T-cell (primary cell): ENCODE results near the gene ETV6. TPM values are rescaled to one million over a fixed set of nuclear protein-coding genes. Genes with fewer than 3 reads are reported as not detected.

Experiments
- ATAC-seq, 4 experiments: fragments of 200-7000 bp in 3 of 4; fragments of 150-1000 bp in 1 of 4; cut with Tn5 transposase; replicated peaks in 1 of 4; 1 replicate in 3 of 4; 2 replicates in 1 of 4; pipeline ENCODE4 v1.10.0; 2021; ENCODE audit warnings: moderate library complexity in 3 of 4, mild to moderate bottlenecking in 2 of 4, moderate number of reproducible peaks in 1 of 4
- CTCF ChIA-PET, 2 donors: fragments of 300-600 bp; sonication (Branson Sonifier 250); formaldehyde crosslinking; loops; one replicate each; lab custom pipeline; 2022; ENCODE audit warnings: antibody characterized with exemption in 2 of 2; lab: Charles Lee
- POLR2A ChIA-PET, 2 donors: fragments of 300-600 bp; sonication (Branson Sonifier 250); formaldehyde crosslinking; loops; one replicate each; lab custom pipeline; 2022; ENCODE audit warnings: antibody characterized with exemption in 2 of 2; lab: Charles Lee
- DNase-seq, 35 experiments: peaks; one replicate each; pipeline versions ENCODE4 v3.0.0 to v3.0.0-alpha.2; 2013 to 2023
- H3K27ac ChIP-seq: one replicate; pipeline ENCODE4 v1.5.1; 2013; ENCODE audit warnings: low read length
- H3K27me3 ChIP-seq, 2 experiments: replicated peaks in 1 of 2; 1 replicate in 1 of 2; 2 replicates in 1 of 2; pipeline versions ENCODE4 v1.6.1 to v1.7.0; 2013; ENCODE audit warnings: low read length in 1 of 2, mixed read lengths in 1 of 2; ENCODE audit not compliant: control insufficient read depth in 2 of 2, insufficient read depth in 2 of 2; ENCODE audit errors: extremely low read depth in 1 of 2
- H3K36me3 ChIP-seq, 2 donors: 1 replicate in 1 of 2; 2 replicates in 1 of 2; pipeline versions ENCODE4 v1.6.1 to v1.7.0; 2013; ENCODE audit warnings: low read length in 1 of 2; ENCODE audit not compliant: control insufficient read depth in 2 of 2, insufficient read depth in 1 of 2; ENCODE audit errors: extremely low read depth in 1 of 2
- H3K4me1 ChIP-seq, 2 experiments: 1 replicate in 1 of 2; 2 replicates in 1 of 2; pipeline versions ENCODE4 v1.6.1 to v1.7.0; 2013; ENCODE audit warnings: low read length in 2 of 2, mixed read lengths in 1 of 2; ENCODE audit not compliant: insufficient read depth in 2 of 2, control insufficient read depth in 1 of 2; ENCODE audit errors: extremely low read depth in 1 of 2
- H3K4me3 ChIP-seq, 2 donors: 1 replicate in 1 of 2; 2 replicates in 1 of 2; pipeline versions ENCODE4 v1.5.1 to v1.7.0; 2013; ENCODE audit warnings: mild to moderate bottlenecking in 2 of 2, low read length in 1 of 2, moderate library complexity in 1 of 2; ENCODE audit not compliant: control insufficient read depth in 1 of 2; ENCODE audit errors: extremely low read depth in 1 of 2
- H3K9me3 ChIP-seq: 2 replicates; pipeline ENCODE4 v1.7.0; 2013
- H3K27ac Mint-ChIP-seq, 2 donors: one replicate each; pipeline ENCODE4 v1.8.0; 2020 to 2021; ENCODE audit warnings: mild to moderate bottlenecking in 2 of 2, mixed read lengths in 2 of 2
- H3K27me3 Mint-ChIP-seq, 2 donors: one replicate each; pipeline ENCODE4 v1.8.0; 2021 to 2022; ENCODE audit warnings: mixed read lengths in 2 of 2
- H3K36me3 Mint-ChIP-seq: one replicate; pipeline ENCODE4 v1.8.0; 2021; ENCODE audit warnings: mixed read lengths
- H3K4me1 Mint-ChIP-seq, 3 donors: one replicate each; pipeline ENCODE4 v1.8.0; 2020 to 2022; ENCODE audit warnings: mixed read lengths in 3 of 3, mild to moderate bottlenecking in 1 of 3
- H3K4me3 Mint-ChIP-seq, 3 donors: one replicate each; pipeline ENCODE4 v1.8.0; 2020 to 2022; ENCODE audit warnings: mild to moderate bottlenecking in 3 of 3, mixed read lengths in 3 of 3, moderate library complexity in 3 of 3
- H3K9me3 Mint-ChIP-seq, 3 donors: one replicate each; pipeline ENCODE4 v1.8.0; 2020 to 2022; ENCODE audit warnings: mixed read lengths in 3 of 3
- WGBS: methylation state at CpG from one replicate; pipeline ENCODE4 v1.1.5; 2013; ENCODE audit warnings: missing lambda C conversion rate; ENCODE audit not compliant: insufficient coverage; 5-methylcytosine and 5-hydroxymethylcytosine counted together
- total RNA-seq, 35 experiments: library from RNA in 6 of 35; stranded (reverse) in 6 of 35; fragments of 120-200 nt in 1 of 35; gene quantifications; one replicate each; pipeline versions ENCODE4 v1.2.1 to v1.2.4 and lab custom pipeline; 2013 to 2026

ETV6 gene
- total RNA-seq, 5 donors from 2014 or later (not counting 1 experiment from before 2014, with no cell fraction given), result 24.8 to 36.3 (median 31.3) TPM

DNA sequence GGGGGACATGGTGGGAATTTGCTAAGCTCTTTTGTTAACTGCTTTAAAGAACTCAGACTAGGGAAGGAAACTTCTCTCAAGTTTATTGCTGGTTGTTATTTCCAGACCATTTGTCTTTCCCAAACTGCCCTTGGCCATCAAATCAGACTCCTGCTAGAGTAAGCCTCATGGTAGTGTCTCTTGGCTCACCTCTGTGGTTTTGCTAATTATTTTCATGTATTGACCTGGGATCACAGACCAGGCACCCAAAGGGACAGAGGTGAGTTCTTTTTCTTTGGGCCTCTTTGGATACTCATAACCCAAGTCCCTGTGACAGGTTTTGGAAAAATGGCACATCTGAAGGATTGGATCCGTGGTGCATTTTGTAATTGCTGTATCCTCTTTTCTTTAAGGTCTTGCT is 11.2 kb downstream of the ETV6 start:
- Histone ChIP-seq H3K27ac (no peak overlapping the region), H3K27me3 (no peaks in the 10 kb centered on the region), H3K4me1 (peaks cover 11 to 26% of the 10 kb centered on the region in 2 experiments), H3K9me3 (no peaks in the 10 kb centered on the region), H3K36me3 (peaks cover 0 to 4% of the 10 kb centered on the region in 2 donors), H3K4me3 (no peak overlapping the region)
- H3K36me3 Mint-ChIP-seq, result peaks cover 33% of the 10 kb centered on the region
- no peaks in the 10 kb centered on the region for H3K9me3 Mint-ChIP-seq
- H3K4me1 Mint-ChIP-seq, result peaks cover 87 to 90% (median 88%) of the 10 kb centered on the region in 3 donors
- no peak overlapping the region for H3K4me3 Mint-ChIP-seq
- no peak overlapping the region for H3K27ac Mint-ChIP-seq
- ChIA-PET POLR2A (no interaction called here), CTCF (no interaction called here)
- H3K27me3 Mint-ChIP-seq, result no peaks in the 10 kb centered on the region
- 93% methylated on average over 1 of the region's 1 CpG for WGBS
- no peak for ATAC-seq
- no peak for DNase-seq

- Histone ChIP-seq H3K9me3 (no peaks in the 10 kb centered on the region), H3K27me3 (no peaks in the 10 kb centered on the region), H3K4me1 (peaks cover 11 to 27% of the 10 kb centered on the region in 2 experiments), H3K36me3 (peaks cover 0 to 5% of the 10 kb centered on the region in 2 donors), H3K27ac (no peak overlapping the region), H3K4me3 (no peak overlapping the region)
- ChIA-PET POLR2A (no interaction called here), CTCF (no interaction called here)
- 97% methylated on average over 6 of the region's 8 CpGs for WGBS
- Mint-ChIP-seq H3K4me3 (no peak overlapping the region), H3K27ac (peak overlapping the region in 1 of 2 donors; percentile 54), H3K36me3 (peaks cover 28% of the 10 kb centered on the region), H3K9me3 (no peaks in the 10 kb centered on the region), H3K27me3 (no peaks in the 10 kb centered on the region), H3K4me1 (peaks cover 86 to 88% (median 87%) of the 10 kb centered on the region in 3 donors)
- ATAC-seq (no peak), DNase-seq (no peak)
Measured at GRCh38 chr12:11661491-11662089, 12.1 kb downstream of the ETV6 start.

DNA sequence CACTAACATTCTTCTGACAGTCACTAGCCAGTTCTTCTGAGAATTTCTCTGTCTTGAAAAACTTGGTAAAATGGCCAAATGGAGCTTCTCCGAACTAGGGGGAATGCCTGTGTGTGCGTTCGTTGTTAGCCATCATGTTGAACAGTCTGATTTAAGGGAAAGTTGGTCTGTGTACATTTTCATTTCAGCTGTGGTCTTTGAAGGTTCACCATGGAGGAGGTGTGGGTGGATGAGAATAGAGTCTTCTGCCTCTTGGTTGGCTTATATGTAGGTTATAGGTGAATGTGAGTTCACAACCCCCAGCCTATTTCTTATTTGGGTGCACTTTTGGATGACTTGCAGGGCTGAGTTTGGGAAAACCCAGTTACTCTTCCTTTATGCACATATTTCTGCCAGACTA is 12.9 kb downstream of the ETV6 start:
- peaks cover 11 to 33% of the 10 kb centered on the region in 2 experiments for H3K4me1 ChIP-seq
- no peaks in the 10 kb centered on the region for H3K27me3 ChIP-seq
- no peak overlapping the region for H3K4me3 ChIP-seq
- ATAC-seq, result no peak
- Mint-ChIP-seq H3K9me3 (no peaks in the 10 kb centered on the region), H3K4me3 (no peak overlapping the region), H3K27me3 (no peaks in the 10 kb centered on the region), H3K27ac (no peak overlapping the region), H3K4me1 (peaks cover 80 to 88% (median 83%) of the 10 kb centered on the region in 3 donors), H3K36me3 (peaks cover 28% of the 10 kb centered on the region)
- no peak for DNase-seq
- peaks cover 0 to 5% of the 10 kb centered on the region in 2 donors for H3K36me3 ChIP-seq
- ChIA-PET CTCF (no interaction called here), POLR2A (no interaction called here)
- H3K27ac ChIP-seq, result no peak overlapping the region
- WGBS, result 66% methylated on average over 3 of the region's 3 CpGs
- H3K9me3 ChIP-seq, result no peaks in the 10 kb centered on the region

DNA sequence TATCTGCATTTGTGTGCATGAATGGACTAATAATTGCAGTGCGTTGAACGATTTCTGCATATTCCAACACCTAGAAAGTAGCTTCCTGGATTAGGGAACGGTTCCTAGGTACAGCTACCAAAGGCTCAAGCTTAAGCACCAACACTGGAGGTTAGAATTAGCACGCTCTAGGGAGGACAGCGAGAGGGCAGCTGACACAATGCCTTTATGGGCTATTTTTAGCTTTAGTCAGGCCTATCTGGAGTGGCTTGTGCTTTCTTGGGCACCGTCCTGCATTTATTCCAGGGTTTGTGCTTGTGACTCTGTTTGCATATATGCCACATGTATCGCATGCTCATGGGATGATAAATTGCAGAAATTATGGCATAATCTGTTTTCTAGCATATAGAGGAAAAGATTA is 13.7 kb downstream of the ETV6 start:
- H3K4me3 ChIP-seq, result no peak overlapping the region
- Mint-ChIP-seq H3K4me3 (no peak overlapping the region), H3K27me3 (no peaks in the 10 kb centered on the region), H3K27ac (no peak overlapping the region), H3K36me3 (peaks cover 24% of the 10 kb centered on the region), H3K4me1 (peaks cover 77 to 84% (median 78%) of the 10 kb centered on the region in 3 donors), H3K9me3 (no peaks in the 10 kb centered on the region)
- H3K4me1 ChIP-seq, result peaks cover 8 to 31% of the 10 kb centered on the region in 2 experiments
- H3K27ac ChIP-seq, result no peak overlapping the region
- ChIA-PET POLR2A (no interaction called here), CTCF (no interaction called here)
- H3K9me3 ChIP-seq, result no peaks in the 10 kb centered on the region
- no peak for ATAC-seq
- DNase-seq, result no peak
- no peaks in the 10 kb centered on the region for H3K27me3 ChIP-seq
- WGBS, result 100% methylated on average over 2 of the region's 7 CpGs
- peaks cover 0 to 5% of the 10 kb centered on the region in 2 donors for H3K36me3 ChIP-seq

- peaks cover 8 to 27% of the 10 kb centered on the region in 2 experiments for H3K4me1 ChIP-seq
- peaks cover 77 to 84% (median 79%) of the 10 kb centered on the region in 3 donors for H3K4me1 Mint-ChIP-seq
- H3K27ac Mint-ChIP-seq, result no peak overlapping the region
- no CpG with 5 or more reads among the region's 3 CpGs for WGBS
- peaks cover 0 to 5% of the 10 kb centered on the region in 2 donors for H3K36me3 ChIP-seq
- H3K27ac ChIP-seq, result no peak overlapping the region
- no peak overlapping the region for H3K4me3 Mint-ChIP-seq
- H3K36me3 Mint-ChIP-seq, result peaks cover 24% of the 10 kb centered on the region
- no peak overlapping the region for H3K4me3 ChIP-seq
- POLR2A ChIA-PET, result no interaction called here
- no peak for DNase-seq
- ATAC-seq, result no peak
- CTCF ChIA-PET, result interaction anchor here in 1 of 2 donors (0.7 kb wide), 1 partner anchor 116 kb away, joined by 3 read pairs; no protein-coding TSS in a partner anchor
- no peaks in the 10 kb centered on the region for H3K9me3 Mint-ChIP-seq
- no peaks in the 10 kb centered on the region for H3K27me3 ChIP-seq
- no peaks in the 10 kb centered on the region for H3K9me3 ChIP-seq
- H3K27me3 Mint-ChIP-seq, result no peaks in the 10 kb centered on the region
Measured at GRCh38 chr12:11664101-11664500, 14.6 kb downstream of the ETV6 start.

GRCh38 chr12:11666131-11667050 is 16.9 kb downstream of the ETV6 start:
- no peaks in the 10 kb centered on the region for H3K27me3 ChIP-seq
- Mint-ChIP-seq H3K36me3 (peaks cover 20% of the 10 kb centered on the region), H3K4me1 (peaks cover 81 to 82% (median 81%) of the 10 kb centered on the region in 3 donors), H3K9me3 (no peaks in the 10 kb centered on the region), H3K27me3 (no peaks in the 10 kb centered on the region), H3K4me3 (no peak overlapping the region), H3K27ac (no peak overlapping the region)
- 95% methylated on average over 8 of the region's 13 CpGs for WGBS
- no peak for ATAC-seq
- no peak overlapping the region for H3K4me3 ChIP-seq
- ChIA-PET POLR2A (no interaction called here), CTCF (no interaction called here)
- no peak for DNase-seq
- peaks cover 5 to 19% of the 10 kb centered on the region in 2 experiments for H3K4me1 ChIP-seq
- H3K9me3 ChIP-seq, result no peaks in the 10 kb centered on the region
- no peak overlapping the region for H3K27ac ChIP-seq
- H3K36me3 ChIP-seq, result peaks cover 0 to 5% of the 10 kb centered on the region in 2 donors
